ENCODE measurements around the gene CCR7.

CCR7 gene

DNA sequence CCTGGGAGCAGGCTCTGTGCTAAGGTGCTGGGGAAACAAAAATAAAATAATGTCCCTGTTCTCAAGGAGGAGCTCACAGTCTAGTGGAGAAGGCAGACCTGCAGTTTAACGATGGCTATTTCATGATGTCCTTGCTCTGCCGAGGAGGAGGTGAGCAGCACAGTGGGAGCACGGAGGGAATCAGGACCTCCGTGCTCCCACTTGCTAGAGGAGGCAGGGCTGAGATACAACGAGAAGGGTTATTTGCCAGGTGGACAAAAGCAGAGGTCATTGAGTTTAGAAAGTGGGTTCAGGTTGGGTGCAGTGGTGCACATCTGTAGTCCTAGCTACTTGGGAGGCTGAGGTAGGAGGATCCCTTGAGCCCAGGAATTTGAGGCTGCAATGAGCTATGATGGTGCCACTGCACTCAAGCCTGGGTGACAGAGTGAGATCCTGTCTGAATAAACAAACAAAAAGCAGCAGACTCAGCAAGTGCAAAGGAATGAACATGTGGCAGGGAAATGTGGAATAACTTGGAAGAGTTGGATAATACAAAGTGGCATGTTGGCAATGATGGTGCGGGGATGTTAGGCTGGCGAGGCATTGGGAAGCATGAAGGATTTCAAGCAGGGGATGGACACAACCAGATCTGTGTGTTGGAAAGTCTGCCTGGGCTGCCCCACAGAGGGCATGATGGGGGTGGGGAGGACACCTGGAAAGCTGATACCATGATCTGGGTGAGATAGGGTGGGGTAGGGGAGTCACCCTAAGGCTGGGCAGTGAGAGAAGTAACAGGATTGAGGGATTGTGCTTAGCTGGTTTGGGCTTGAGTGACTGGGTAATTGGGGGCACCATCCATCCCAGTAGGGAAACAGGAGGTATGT is 51.0 kb downstream of the CCR7 start:
- DNase-seq, result no peak

DNA sequence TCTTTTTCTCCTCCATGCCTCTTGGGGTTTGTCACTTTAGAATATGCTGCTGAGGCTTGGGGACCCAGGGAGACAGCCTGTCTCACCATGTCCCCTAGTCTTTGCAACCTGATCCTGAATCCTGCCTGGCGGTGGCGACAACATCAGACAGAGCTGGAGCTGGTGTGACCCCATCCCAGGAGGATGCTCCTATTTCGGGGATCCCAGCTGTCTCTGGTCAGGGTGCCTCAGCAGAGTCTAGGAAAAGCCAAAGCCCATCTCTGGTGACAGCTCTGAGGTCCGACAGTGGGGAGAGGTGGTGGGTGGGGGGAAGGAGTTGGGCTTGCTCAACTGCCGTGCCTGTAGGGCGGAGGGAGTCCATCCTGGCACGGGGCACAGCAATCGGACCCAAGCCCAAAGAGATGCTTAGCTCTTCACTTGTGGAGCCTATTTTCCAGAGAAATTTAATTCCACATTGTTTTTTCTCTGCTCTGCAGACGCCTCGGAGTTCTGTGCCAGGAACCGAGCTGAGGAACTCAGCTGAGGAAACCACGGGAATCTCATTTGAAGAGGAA is 53.5 kb downstream of the CCR7 start:
- DNase-seq, result no peak

DNA sequence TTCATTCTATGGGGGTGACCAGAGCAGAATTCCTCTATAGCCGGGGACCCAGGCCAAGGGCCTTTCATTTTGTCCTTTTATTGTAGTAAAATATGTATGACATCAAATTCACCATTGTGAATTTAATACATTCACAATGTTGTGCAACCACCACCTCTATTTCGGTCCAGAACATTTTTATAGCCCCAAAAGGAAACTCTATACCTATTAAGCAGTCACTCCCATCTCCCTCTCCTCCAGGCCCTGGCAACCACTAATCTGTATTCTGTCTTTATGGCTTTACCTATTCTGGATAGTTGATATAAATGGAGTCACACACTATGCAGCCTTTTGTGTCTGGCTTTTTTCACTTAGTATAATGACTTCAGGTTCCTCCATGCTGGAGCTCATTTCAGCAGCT is 54.1 kb downstream of the CCR7 start:
- DNase-seq, result no peak

DNA sequence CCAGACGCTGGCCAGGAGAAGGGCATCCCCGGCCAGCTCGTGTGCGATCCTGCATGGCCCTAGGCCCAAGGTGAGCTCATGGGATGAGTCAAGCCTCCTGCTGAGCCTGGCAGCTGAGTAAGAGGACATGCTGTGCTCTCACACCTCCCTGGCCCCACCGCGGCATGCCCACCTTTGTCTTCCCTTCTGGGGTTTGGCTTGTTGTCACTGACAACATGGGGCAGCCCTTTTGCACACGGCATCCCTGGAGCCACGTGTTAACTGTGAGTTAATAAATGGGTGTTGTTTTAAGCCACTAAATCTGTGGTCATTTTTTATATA is 55.0 kb downstream of the CCR7 start:
- no peak for DNase-seq

DNA sequence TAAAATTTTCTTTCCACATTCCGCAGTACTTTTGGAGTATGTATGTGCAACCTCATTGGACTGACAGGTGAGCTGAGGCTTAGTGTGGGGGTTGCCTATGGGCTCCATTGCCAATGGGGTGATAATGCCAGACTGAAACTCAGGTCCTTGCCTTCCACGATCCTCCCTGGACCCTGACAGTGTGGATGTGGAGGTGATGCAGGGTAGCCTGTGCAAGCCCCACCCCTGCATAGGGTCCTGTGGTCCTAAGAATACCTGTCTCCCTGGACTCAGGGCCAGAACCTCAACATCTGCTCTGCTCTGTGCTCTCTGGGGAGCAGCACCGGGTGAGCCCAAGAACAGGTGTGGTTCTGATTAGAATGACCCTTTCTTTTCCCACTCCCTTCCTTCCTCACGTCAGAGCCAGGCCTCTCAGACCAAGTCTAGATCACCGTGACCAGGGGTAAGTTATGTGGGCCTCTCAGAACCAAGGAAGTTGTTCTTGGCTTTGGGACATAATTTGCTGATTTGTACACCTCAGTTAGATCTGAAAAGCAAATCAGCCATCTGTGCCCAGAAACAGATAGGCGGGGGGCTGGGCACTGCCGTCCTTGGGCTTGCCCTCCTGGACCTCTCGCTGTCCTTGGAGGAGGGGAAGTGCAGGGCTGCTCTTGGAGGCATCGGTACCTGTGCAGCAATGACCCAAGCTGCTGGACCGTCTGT is 55.5 kb downstream of the CCR7 start:
- no peak for DNase-seq

DNA sequence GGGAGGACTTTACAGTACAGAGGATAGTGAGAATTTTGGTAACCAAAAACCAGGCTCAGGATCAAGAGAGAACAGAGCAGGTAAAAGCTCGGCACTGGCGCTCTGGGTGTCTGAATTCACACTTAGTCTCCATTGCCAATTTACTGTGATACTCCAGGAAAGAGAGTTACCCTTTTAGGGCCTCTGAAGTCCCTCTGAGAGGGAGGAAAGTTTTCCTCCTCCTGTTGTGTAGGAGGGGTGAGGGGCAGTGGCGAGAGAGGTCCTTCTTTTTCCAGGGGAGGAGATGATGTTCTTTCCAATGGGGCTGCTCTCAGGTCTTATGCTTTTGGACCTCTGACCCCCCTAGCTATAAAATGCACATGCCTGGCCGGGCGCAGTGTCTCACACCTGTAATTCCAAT is 58.5 kb downstream of the CCR7 start:
- no peak for DNase-seq

Data from suppressor macrophage treated with lipopolysaccharide for 1 hour (primary cell).